ENCODE data around the gene ADAMTS16. TPM values are rescaled to one million over a fixed set of nuclear protein-coding genes. Genes with fewer than 3 reads are reported as not detected.

ADAMTS16 gene
- polyA plus RNA-seq, 1 experiment: 0.04 TPM

- DNase-seq (ENCODE audit: low read depth): no peak
- Histone ChIP-seq H3K27me3 (ENCODE audit: control insufficient read depth, insufficient read depth, low read length) (peaks cover 8% of the 10 kb centered on the region), H3K36me3 (ENCODE audit: control insufficient read depth, insufficient read depth, low read length) (no peaks in the 10 kb centered on the region), H3K4me3 (ENCODE audit: low read depth, low read length) (no peak overlapping the region)
- no peak for TF ChIP-seq CTCF (IDR thresholded peaks at IDR 0.05; ENCODE audit: insufficient read depth, low read depth, low read length)
- ChIA-PET CTCF (no interaction called here), POLR2A (no interaction called here)
Observed at GRCh38 chr5:5326115-5326758, 186.1 kb downstream of the ADAMTS16 start.

DNA sequence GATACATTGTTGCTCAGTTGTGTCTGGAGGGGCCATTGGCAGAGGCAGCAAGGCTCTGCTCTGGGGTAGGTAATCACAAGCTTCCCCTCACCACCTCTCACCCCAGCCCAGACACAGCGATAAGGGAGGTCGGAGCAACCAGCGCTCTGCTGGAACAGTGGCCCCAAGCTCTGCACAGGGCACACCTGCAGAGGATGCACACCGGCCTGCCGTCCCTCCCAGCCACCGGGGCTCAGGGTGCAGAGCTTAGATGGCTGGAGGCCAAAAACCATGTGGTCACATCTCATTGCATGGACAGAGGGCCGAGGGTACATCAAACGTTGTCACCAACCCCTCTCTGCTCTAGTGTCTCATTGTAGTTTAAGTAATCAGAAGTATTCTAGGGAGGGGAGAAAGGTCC is 187.0 kb downstream of the ADAMTS16 start:
- Histone ChIP-seq H3K4me3 (ENCODE audit: low read depth, low read length) (no peak overlapping the region), H3K36me3 (ENCODE audit: control insufficient read depth, insufficient read depth, low read length) (no peaks in the 10 kb centered on the region), H3K27me3 (ENCODE audit: control insufficient read depth, insufficient read depth, low read length) (peaks cover 8% of the 10 kb centered on the region)
- POLR2A ChIA-PET: no interaction called here
- TF ChIP-seq CTCF (IDR thresholded peaks at IDR 0.05; ENCODE audit: insufficient read depth, low read depth, low read length): no peak
- CTCF ChIA-PET: interaction anchor here (0.9 kb wide), 1 partner anchor 10 kb away, joined by 4 read pairs; no protein-coding TSS in a partner anchor
- DNase-seq (ENCODE audit: low read depth): no peak

- no peak for TF ChIP-seq CTCF (IDR thresholded peaks at IDR 0.05; ENCODE audit: insufficient read depth, low read depth, low read length)
- peaks cover 5% of the 10 kb centered on the region for H3K27me3 ChIP-seq (ENCODE audit: control insufficient read depth, insufficient read depth, low read length)
- H3K36me3 ChIP-seq (ENCODE audit: control insufficient read depth, insufficient read depth, low read length): no peaks in the 10 kb centered on the region
- DNase-seq (ENCODE audit: low read depth): no peak
- H3K4me3 ChIP-seq (ENCODE audit: low read depth, low read length): no peak overlapping the region
- ChIA-PET CTCF (interaction anchor here (0.6 to 1.1 kb wide), 3 partner anchors 9 to 160 kb away, joined by 3 to 4 read pairs (median 4); no protein-coding TSS in a partner anchor), POLR2A (interaction anchor here (0.6 kb wide), 1 partner anchor 10 kb away, joined by 4 read pairs; no protein-coding TSS in a partner anchor)
Observed at GRCh38 chr5:5330728-5331452, 190.8 kb downstream of the ADAMTS16 start.

GRCh38 chr5:5331848-5332247 is 191.7 kb downstream of the ADAMTS16 start:
- peaks cover 4% of the 10 kb centered on the region for H3K27me3 ChIP-seq (ENCODE audit: control insufficient read depth, insufficient read depth, low read length)
- no peaks in the 10 kb centered on the region for H3K36me3 ChIP-seq (ENCODE audit: control insufficient read depth, insufficient read depth, low read length)
- no peak for TF ChIP-seq CTCF (IDR thresholded peaks at IDR 0.05; ENCODE audit: insufficient read depth, low read depth, low read length)
- no peak overlapping the region for H3K4me3 ChIP-seq (ENCODE audit: low read depth, low read length)
- no peak for DNase-seq (ENCODE audit: low read depth)
- POLR2A ChIA-PET: no interaction called here
- CTCF ChIA-PET: interaction anchor here (1.1 kb wide), 1 partner anchor 10 kb away, joined by 4 read pairs; no protein-coding TSS in a partner anchor

- DNase-seq (ENCODE audit: low read depth): no peak
- Histone ChIP-seq H3K36me3 (ENCODE audit: control insufficient read depth, insufficient read depth, low read length) (no peaks in the 10 kb centered on the region), H3K4me3 (ENCODE audit: low read depth, low read length) (no peak overlapping the region), H3K27me3 (ENCODE audit: control insufficient read depth, insufficient read depth, low read length) (peaks cover 4% of the 10 kb centered on the region)
- ChIA-PET CTCF (no interaction called here), POLR2A (no interaction called here)
- no peak for TF ChIP-seq CTCF (IDR thresholded peaks at IDR 0.05; ENCODE audit: insufficient read depth, low read depth, low read length)
Observed at GRCh38 chr5:5332287-5332686, 192.2 kb downstream of the ADAMTS16 start.
